ENCODE data around the gene GIGYF2. TPM values are rescaled to one million over a fixed set of nuclear protein-coding genes. Genes with fewer than 3 reads are reported as not detected.

GIGYF2 gene
- total RNA-seq, 2 experiments from 2014 or later, result 57.2 to 63.8 TPM

- CTCF ChIA-PET, result interaction anchor here (1.6 to 2.7 kb wide), 5 partner anchors 13 to 440 kb away, joined by 6 to 13 read pairs (median 7); partner anchors contain the start of gene ATG16L1
- peaks cover 5% of the 10 kb centered on the region for H3K4me1 Mint-ChIP-seq
- H3K4me3 Mint-ChIP-seq, result no peak overlapping the region
- ATAC-seq, result no peak
- no peaks in the 10 kb centered on the region for H3K27me3 Mint-ChIP-seq
- DNase-seq, result no peak
- peaks cover 32% of the 10 kb centered on the region for H3K36me3 Mint-ChIP-seq
- no peaks in the 10 kb centered on the region for H3K9me3 Mint-ChIP-seq (ENCODE audit: low read depth)
- no peak overlapping the region for H3K27ac Mint-ChIP-seq
Observed at GRCh38 chr2:232810444-232810843, 113.3 kb downstream of the GIGYF2 start.

- peaks cover 6% of the 10 kb centered on the region for H3K4me1 Mint-ChIP-seq
- no peaks in the 10 kb centered on the region for H3K9me3 Mint-ChIP-seq (ENCODE audit: low read depth)
- H3K27ac Mint-ChIP-seq, result peak overlapping the region; percentile 71
- ATAC-seq (no peak), DNase-seq (no peak)
- no peaks in the 10 kb centered on the region for H3K27me3 Mint-ChIP-seq
- H3K4me3 Mint-ChIP-seq, result no peak overlapping the region
- CTCF ChIA-PET, result interaction anchor here (1.2 to 1.6 kb wide), 2 partner anchors 16 to 20 kb away, joined by 3 to 4 read pairs; no protein-coding TSS in a partner anchor
- peaks cover 47% of the 10 kb centered on the region for H3K36me3 Mint-ChIP-seq
Observed at GRCh38 chr2:232815569-232815968, 118.4 kb downstream of the GIGYF2 start.

GRCh38 chr2:232816657-232817056, 119.5 kb downstream of the GIGYF2 start:
- H3K27me3 Mint-ChIP-seq, result no peaks in the 10 kb centered on the region
- H3K4me1 Mint-ChIP-seq, result peaks cover 3% of the 10 kb centered on the region
- H3K9me3 Mint-ChIP-seq (ENCODE audit: low read depth), result no peaks in the 10 kb centered on the region
- no peak overlapping the region for H3K27ac Mint-ChIP-seq
- DNase-seq (no peak), ATAC-seq (no peak)
- peaks cover 47% of the 10 kb centered on the region for H3K36me3 Mint-ChIP-seq
- CTCF ChIA-PET, result interaction anchor here (1.6 kb wide), 1 partner anchor 21 kb away, joined by 3 read pairs; no protein-coding TSS in a partner anchor
- H3K4me3 Mint-ChIP-seq, result no peak overlapping the region

- Mint-ChIP-seq H3K4me1 (peaks cover 2% of the 10 kb centered on the region), H3K27me3 (no peaks in the 10 kb centered on the region), H3K36me3 (peaks cover 47% of the 10 kb centered on the region), H3K27ac (peak overlapping the region; percentile 42), H3K9me3 (ENCODE audit: low read depth) (no peaks in the 10 kb centered on the region), H3K4me3 (no peak overlapping the region)
- ATAC-seq (no peak), DNase-seq (no peak)
- CTCF ChIA-PET, result no interaction called here
Observed at GRCh38 chr2:232817756-232818155, 120.6 kb downstream of the GIGYF2 start.

GRCh38 chr2:232829988-232830387, 132.9 kb downstream of the GIGYF2 start:
- Mint-ChIP-seq H3K36me3 (peaks cover 36% of the 10 kb centered on the region), H3K27me3 (no peaks in the 10 kb centered on the region), H3K4me1 (no peaks in the 10 kb centered on the region), H3K9me3 (ENCODE audit: low read depth) (no peaks in the 10 kb centered on the region), H3K27ac (no peak overlapping the region), H3K4me3 (no peak overlapping the region)
- CTCF ChIA-PET, result interaction anchor here (1.3 kb wide), 1 partner anchor 421 kb away, joined by 4 read pairs; the partner anchor contains the start of gene ATG16L1
- DNase-seq (no peak), ATAC-seq (no peak)

GRCh38 chr2:232831496-232831895, 134.4 kb downstream of the GIGYF2 start:
- Mint-ChIP-seq H3K4me3 (no peak overlapping the region), H3K27ac (no peak overlapping the region), H3K4me1 (no peaks in the 10 kb centered on the region), H3K36me3 (peaks cover 29% of the 10 kb centered on the region), H3K9me3 (ENCODE audit: low read depth) (no peaks in the 10 kb centered on the region), H3K27me3 (no peaks in the 10 kb centered on the region)
- no peak for DNase-seq
- ATAC-seq, result no peak
- CTCF ChIA-PET, result interaction anchor here (1.3 kb wide), 1 partner anchor 16 kb away, joined by 4 read pairs; no protein-coding TSS in a partner anchor

- no peak overlapping the region for H3K27ac Mint-ChIP-seq
Observed at GRCh38 chr2:232833830-232834229, 136.7 kb downstream of the GIGYF2 start.

GRCh38 chr2:232835687-232836208, 138.6 kb downstream of the GIGYF2 start:
- no peak overlapping the region for H3K27ac Mint-ChIP-seq
- H3K4me3 Mint-ChIP-seq, result no peak overlapping the region
- no peaks in the 10 kb centered on the region for H3K27me3 Mint-ChIP-seq
- H3K9me3 Mint-ChIP-seq (ENCODE audit: low read depth), result no peaks in the 10 kb centered on the region
- ATAC-seq, result no peak
- CTCF ChIA-PET, result interaction anchor here (2.0 kb wide), 1 partner anchor 13 kb away, joined by 4 read pairs; no protein-coding TSS in a partner anchor
- H3K36me3 Mint-ChIP-seq, result peaks cover 54% of the 10 kb centered on the region
- DNase-seq, result no peak
- peaks cover 28% of the 10 kb centered on the region for H3K4me1 Mint-ChIP-seq

More at GRCh38 chr2:232833830-232834229, 136.7 kb downstream of the GIGYF2 start:
- no peaks in the 10 kb centered on the region for H3K27me3 Mint-ChIP-seq
- H3K4me3 Mint-ChIP-seq, result no peak overlapping the region
- peaks cover 16% of the 10 kb centered on the region for H3K4me1 Mint-ChIP-seq
- H3K36me3 Mint-ChIP-seq, result peaks cover 41% of the 10 kb centered on the region
- no peaks in the 10 kb centered on the region for H3K9me3 Mint-ChIP-seq (ENCODE audit: low read depth)
- ATAC-seq (no peak), DNase-seq (no peak)
- CTCF ChIA-PET, result no interaction called here

GRCh38 chr2:232836934-232837333, 139.8 kb downstream of the GIGYF2 start:
- CTCF ChIA-PET, result interaction anchor here (0.7 to 2.0 kb wide), 5 partner anchors 14 to 492 kb away, joined by 3 to 6 read pairs (median 3); no protein-coding TSS in a partner anchor
- H3K4me3 Mint-ChIP-seq, result no peak overlapping the region
- peaks cover 28% of the 10 kb centered on the region for H3K4me1 Mint-ChIP-seq
- H3K27ac Mint-ChIP-seq, result peak overlapping the region; percentile 35
- H3K36me3 Mint-ChIP-seq, result peaks cover 51% of the 10 kb centered on the region
- DNase-seq (no peak), ATAC-seq (no peak)
- H3K9me3 Mint-ChIP-seq (ENCODE audit: low read depth), result no peaks in the 10 kb centered on the region
- H3K27me3 Mint-ChIP-seq, result no peaks in the 10 kb centered on the region

- peak overlapping the region; percentile 19 for H3K4me3 Mint-ChIP-seq
- no peaks in the 10 kb centered on the region for H3K27me3 Mint-ChIP-seq
- peak overlapping the region; percentile 90 for H3K27ac Mint-ChIP-seq
- H3K4me1 Mint-ChIP-seq, result peaks cover 28% of the 10 kb centered on the region
- CTCF ChIA-PET, result no interaction called here
- H3K36me3 Mint-ChIP-seq, result peaks cover 49% of the 10 kb centered on the region
- ATAC-seq, result peak; percentile 95
- H3K9me3 Mint-ChIP-seq (ENCODE audit: low read depth), result no peaks in the 10 kb centered on the region
- DNase-seq, result peak; percentile 77
Observed at GRCh38 chr2:232838406-232838874, 141.3 kb downstream of the GIGYF2 start.

- H3K36me3 Mint-ChIP-seq, result peaks cover 49% of the 10 kb centered on the region
- DNase-seq (no peak), ATAC-seq (no peak)
- CTCF ChIA-PET, result interaction anchor here (0.7 kb wide), 1 partner anchor 13 kb away, joined by 3 read pairs; no protein-coding TSS in a partner anchor
- H3K27me3 Mint-ChIP-seq, result no peaks in the 10 kb centered on the region
- no peaks in the 10 kb centered on the region for H3K9me3 Mint-ChIP-seq (ENCODE audit: low read depth)
- H3K4me3 Mint-ChIP-seq, result no peak overlapping the region
- H3K4me1 Mint-ChIP-seq, result peaks cover 34% of the 10 kb centered on the region
- H3K27ac Mint-ChIP-seq, result peak overlapping the region; percentile 47
Observed at GRCh38 chr2:232839411-232840079, 142.4 kb downstream of the GIGYF2 start.

GRCh38 chr2:232842689-232843088, 145.6 kb downstream of the GIGYF2 start:
- no peak for ATAC-seq
- Mint-ChIP-seq H3K27me3 (no peaks in the 10 kb centered on the region), H3K36me3 (peaks cover 43% of the 10 kb centered on the region), H3K27ac (peak overlapping the region; percentile 54), H3K9me3 (ENCODE audit: low read depth) (no peaks in the 10 kb centered on the region), H3K4me1 (peaks cover 32% of the 10 kb centered on the region), H3K4me3 (no peak overlapping the region)
- DNase-seq, result no peak
- CTCF ChIA-PET, result interaction anchor here (1.2 to 1.7 kb wide), 3 partner anchors 10 to 186 kb away, joined by 3 to 5 read pairs (median 3); no protein-coding TSS in a partner anchor

GRCh38 chr2:232843834-232844233, 146.7 kb downstream of the GIGYF2 start:
- no peak for ATAC-seq
- Mint-ChIP-seq H3K4me1 (peaks cover 20% of the 10 kb centered on the region), H3K27ac (no peak overlapping the region), H3K9me3 (ENCODE audit: low read depth) (no peaks in the 10 kb centered on the region), H3K36me3 (peaks cover 40% of the 10 kb centered on the region), H3K4me3 (no peak overlapping the region), H3K27me3 (no peaks in the 10 kb centered on the region)
- CTCF ChIA-PET, result interaction anchor here (0.8 to 1.0 kb wide), 3 partner anchors 9 to 210 kb away, joined by 3 to 4 read pairs (median 4); no protein-coding TSS in a partner anchor
- no peak for DNase-seq

Measured in activated CD8-positive, alpha-beta memory T cell treated with anti-CD3 and anti-CD28 coated beads, Interleukin-2, amount 10 ng/mL, durations not matched to agents 7 days and 5 days (primary cell).